H1 (cell line): ENCODE data around the gene TEX101. TPM values are rescaled to one million over a fixed set of nuclear protein-coding genes. Genes with fewer than 3 reads are reported as not detected.

Source experiments
- CTCF ChIA-PET: fragments of 300-600 bp; sonication (Branson Sonifier 250); formaldehyde crosslinking; loops from one replicate; lab custom pipeline; 2021; ENCODE audit not compliant: partially characterized antibody; lab: Charles Lee
- POLR2A ChIA-PET: fragments of 300-600 bp; sonication (Branson Sonifier 250); formaldehyde crosslinking; loops from one replicate; lab custom pipeline; 2021; ENCODE audit warnings: inconsistent platforms; ENCODE audit not compliant: partially characterized antibody; lab: Charles Lee
- DNase-seq, 2 experiments: peaks; one replicate each; pipeline versions ENCODE4 v3.0.0 to v3.0.0-alpha.2; 2010 to 2022; ENCODE audit warnings: low spot score in 2 of 2, low read depth in 1 of 2, mixed read lengths in 1 of 2
- FAIRE-seq: peaks from 2 replicates; lab custom pipeline; 2011; peaks lifted over from hg19 to GRCh38; lab: Jason Lieb, UNC
- H2AFZ ChIP-seq: 2 replicates; pipeline ENCODE4 v1.8.1; 2012; ENCODE audit warnings: low read length, inconsistent platforms
- H2AK5ac ChIP-seq: 2 replicates; pipeline ENCODE4 v1.6.1; 2013; ENCODE audit warnings: low read depth, low read length
- H2BK120ac ChIP-seq: replicated peaks from 2 replicates; pipeline ENCODE3; 2013; ENCODE audit warnings: low read depth, low read length, inconsistent platforms
- H2BK12ac ChIP-seq: 2 replicates; pipeline ENCODE4 v1.6.1; 2013; ENCODE audit warnings: low read depth, low read length
- H2BK15ac ChIP-seq: 2 replicates; pipeline ENCODE4 v1.6.1; 2013; ENCODE audit warnings: low read length
- H2BK20ac ChIP-seq: 2 replicates; pipeline ENCODE4 v1.6.1; 2013; ENCODE audit warnings: low read length
- H2BK5ac ChIP-seq: 2 replicates; pipeline ENCODE4 v1.6.1; 2013; ENCODE audit warnings: low read depth, low read length
- H3K14ac ChIP-seq: 2 replicates; pipeline ENCODE4 v1.6.1; 2013; ENCODE audit warnings: inconsistent platforms; ENCODE audit not compliant: insufficient read length
- H3K18ac ChIP-seq: 2 replicates; pipeline ENCODE4 v1.6.1; 2013; ENCODE audit warnings: low read length; ENCODE audit errors: extremely low read depth
- H3K23ac ChIP-seq: 2 replicates; pipeline ENCODE4 v1.6.1; 2013; ENCODE audit warnings: inconsistent platforms; ENCODE audit not compliant: insufficient read length
- H3K23me2 ChIP-seq: 2 replicates; pipeline ENCODE4 v1.6.1; 2013; ENCODE audit warnings: low read depth, low read length
- H3K27ac ChIP-seq: 2 replicates; pipeline ENCODE4 v1.6.1; 2011; ENCODE audit warnings: low read depth, low read length, inconsistent platforms
- H3K27me3 ChIP-seq, 4 experiments: replicated peaks in 1 of 4; 1 replicate in 1 of 4; 2 replicates in 3 of 4; pipeline versions ENCODE4 v1.6.1 to v1.8.1; 2011 to 2013; ENCODE audit warnings: low read length in 3 of 4, mild to moderate bottlenecking in 3 of 4, inconsistent platforms in 2 of 4, mixed read lengths in 2 of 4, moderate library complexity in 1 of 4; ENCODE audit not compliant: control insufficient read depth in 3 of 4, insufficient read depth in 3 of 4; ENCODE audit errors: extremely low read depth in 1 of 4
- H3K36me3 ChIP-seq, 4 experiments: 2 replicates each; pipeline versions ENCODE4 v1.6.1 to v1.8.1; 2011 to 2013; ENCODE audit warnings: mild to moderate bottlenecking in 4 of 4, low read length in 3 of 4, moderate library complexity in 2 of 4, control low read depth in 1 of 4, inconsistent platforms in 1 of 4; ENCODE audit not compliant: insufficient read depth in 4 of 4, control insufficient read depth in 2 of 4
- H3K4ac ChIP-seq: replicated peaks from 2 replicates; pipeline ENCODE3; 2013; ENCODE audit warnings: low read length, low read depth, mixed read lengths, inconsistent platforms; ENCODE audit not compliant: insufficient read length
- H3K4me1 ChIP-seq, 4 experiments: replicated peaks in 1 of 4; 1 replicate in 1 of 4; 2 replicates in 3 of 4; pipeline versions ENCODE4 v1.6.1 to v1.8.1; 2011 to 2013; ENCODE audit warnings: low read length in 3 of 4, inconsistent platforms in 2 of 4, mixed read lengths in 1 of 4; ENCODE audit not compliant: insufficient read depth in 4 of 4, control insufficient read depth in 3 of 4
- H3K4me2 ChIP-seq, 2 experiments: 2 replicates each; pipeline versions ENCODE4 v1.6.1 to v1.8.1; 2011 to 2013; ENCODE audit warnings: low read depth in 2 of 2, low read length in 2 of 2, control low read depth in 1 of 2, inconsistent platforms in 1 of 2, mild to moderate bottlenecking in 1 of 2; ENCODE audit not compliant: insufficient read depth in 1 of 2
- H3K4me3 ChIP-seq, 4 experiments: fragments of 200-600, 300-600 bp in 1 of 4; sonication (generic), shearing (Covaris generic), sonication (Bioruptor Twin) in 1 of 4; 2 replicates each; pipeline versions ENCODE4 v1.5.1 to v1.8.1; 2011 to 2016; ENCODE audit warnings: low read length in 4 of 4, low read depth in 3 of 4, control low read depth in 2 of 4, inconsistent platforms in 2 of 4, mild to moderate bottlenecking in 2 of 4, mixed read lengths in 1 of 4, moderate library complexity in 1 of 4; ENCODE audit not compliant: insufficient read depth in 2 of 4; ENCODE audit errors: extremely low read depth in 1 of 4
- H3K56ac ChIP-seq: replicated peaks from 2 replicates; pipeline ENCODE3; 2013; ENCODE audit warnings: low read depth, mild to moderate bottlenecking, mixed read lengths, low read length, inconsistent platforms; ENCODE audit not compliant: insufficient read length
- H3K79me1 ChIP-seq: 2 replicates; pipeline ENCODE4 v1.6.1; 2013; ENCODE audit warnings: low read depth, low read length, control low read depth
- H3K79me2 ChIP-seq, 2 experiments: 2 replicates each; pipeline versions ENCODE4 v1.6.1 to v1.8.1; 2012 to 2013; ENCODE audit warnings: low read length in 2 of 2, mild to moderate bottlenecking in 2 of 2, inconsistent platforms in 1 of 2; ENCODE audit not compliant: insufficient read depth in 2 of 2, control insufficient read depth in 1 of 2
- H3K9ac ChIP-seq, 4 experiments: replicated peaks in 1 of 4; 1 replicate in 1 of 4; 2 replicates in 3 of 4; pipeline versions ENCODE4 v1.6.1 to v1.8.1; 2011 to 2013; ENCODE audit warnings: low read depth in 3 of 4, low read length in 3 of 4, control low read depth in 2 of 4, mild to moderate bottlenecking in 2 of 4, moderate library complexity in 2 of 4, inconsistent platforms in 1 of 4; ENCODE audit errors: extremely low read depth in 1 of 4
- H3K9me3 ChIP-seq, 2 experiments: 2 replicates each; pipeline versions ENCODE4 v1.6.1 to v1.8.1; 2012 to 2013; ENCODE audit warnings: mild to moderate bottlenecking in 2 of 2, moderate library complexity in 2 of 2, control low read depth in 1 of 2, inconsistent platforms in 1 of 2, low read depth in 1 of 2, low read length in 1 of 2, mixed read lengths in 1 of 2; ENCODE audit not compliant: insufficient read depth in 2 of 2
- H4K20me1 ChIP-seq, 2 experiments: replicated peaks in 1 of 2; 2 replicates each; pipeline versions ENCODE3 to v1.8.1; 2011 to 2013; ENCODE audit warnings: inconsistent platforms in 2 of 2, low read length in 2 of 2, mild to moderate bottlenecking in 1 of 2; ENCODE audit not compliant: insufficient read depth in 2 of 2, control insufficient read depth in 1 of 2
- H4K5ac ChIP-seq: 2 replicates; pipeline ENCODE4 v1.6.1; 2013; ENCODE audit warnings: low read length, low read depth, mixed read lengths, inconsistent platforms; ENCODE audit not compliant: insufficient read length
- H4K8ac ChIP-seq: 2 replicates; pipeline ENCODE4 v1.8.0; 2013; ENCODE audit warnings: mild to moderate bottlenecking, moderate library complexity, low read length, inconsistent platforms; ENCODE audit not compliant: insufficient read depth; ENCODE audit errors: extremely low read depth
- H4K91ac ChIP-seq: replicated peaks from 2 replicates; pipeline ENCODE3; 2013; ENCODE audit warnings: low read length, mixed read lengths, inconsistent platforms; ENCODE audit not compliant: insufficient read length
- BACH1 ChIP-seq: IDR thresholded peaks from 2 replicates; pipeline ENCODE4 v1.6.1; 2012; ENCODE audit warnings: low read length, improper control_type of control experiment
- CBX5 ChIP-seq: fragments of 300-800, 300-1000 bp; sonication (generic); IDR thresholded peaks from 2 replicates; pipeline ENCODE4 v1.7.1; 2016; ENCODE audit warnings: antibody characterized with exemption, low read length, low read depth
- CEBPB ChIP-seq: IDR thresholded peaks from 2 replicates; pipeline ENCODE4 v1.6.1; 2012; ENCODE audit warnings: low read depth, low read length
- CTBP2 ChIP-seq: IDR thresholded peaks from 2 replicates; pipeline ENCODE4 v1.7.0; 2011; ENCODE audit warnings: borderline replicate concordance, mild to moderate bottlenecking, moderate library complexity, mixed read lengths, low read length; ENCODE audit not compliant: insufficient read depth, insufficient read length
- FOSL1 ChIP-seq: IDR thresholded peaks from 2 replicates; pipeline ENCODE4 v1.6.1; 2011; ENCODE audit warnings: mild to moderate bottlenecking, low read depth, low read length, moderate library complexity; ENCODE audit not compliant: insufficient read depth
- GABPA ChIP-seq: IDR thresholded peaks from 2 replicates; pipeline ENCODE4 v1.6.1; 2011; ENCODE audit warnings: mild to moderate bottlenecking, low read length, moderate library complexity, borderline replicate concordance; ENCODE audit not compliant: insufficient read depth
- JUND ChIP-seq: IDR thresholded peaks from 2 replicates; pipeline ENCODE4 v1.6.1; 2011; ENCODE audit warnings: mild to moderate bottlenecking, improper control_type of control experiment, low read length
- PHF8 ChIP-seq: fragments of 200-600 bp; sonication (generic); conservative IDR thresholded peaks from 2 replicates; pipeline ENCODE4 v1.7.1; 2012; ENCODE audit warnings: low read depth, mild to moderate bottlenecking, inconsistent platforms, low read length, moderate library complexity
- RBBP5 ChIP-seq: IDR thresholded peaks from 2 replicates; pipeline ENCODE4 v1.7.1; 2012; ENCODE audit warnings: low read depth, mild to moderate bottlenecking, inconsistent platforms, low read length, moderate library complexity, borderline replicate concordance
- SIRT6 ChIP-seq: IDR thresholded peaks from one replicate; pipeline ENCODE4 v1.7.1; 2012; ENCODE audit warnings: low read length, inconsistent platforms
- SP1 ChIP-seq: IDR thresholded peaks from 2 replicates; pipeline ENCODE4 v1.6.1; 2011; ENCODE audit warnings: low read depth, low read length
- SP2 ChIP-seq: IDR thresholded peaks from 2 replicates; pipeline ENCODE4 v1.6.1; 2012; ENCODE audit warnings: mild to moderate bottlenecking, low read length, inconsistent platforms
- WGBS, 2 experiments: shearing (Covaris generic) in 1 of 2; methylation state at CpG; one replicate each; pipeline versions ENCODE4 v1.1.6 to v1.1.7; 2013 to 2015; ENCODE audit warnings: low lambda C conversion rate in 2 of 2, mixed read lengths in 2 of 2, inconsistent platforms in 1 of 2, low coverage in 1 of 2, missing lambda C conversion rate in 1 of 2; ENCODE audit not compliant: insufficient replicate concordance in 2 of 2, insufficient coverage in 1 of 2, insufficient read length in 1 of 2; ENCODE audit errors: extremely low coverage in 1 of 2, missing lambda C conversion rate in 1 of 2; 5-methylcytosine and 5-hydroxymethylcytosine counted together
- polyA plus RNA-seq, 7 experiments: library from polyadenylated mRNA; depleted of rRNA in 3 of 7; stranded (reverse) in 5 of 7; unstranded in 2 of 7; fragments of >200 nt in 5 of 7; fragments of 200-250 nt in 2 of 7; gene quantifications; 1 replicate in 5 of 7; 2 replicates in 1 of 7; 4 replicates in 1 of 7; pipeline versions ENCODE4 v1.2.1 to v1.2.3, GENCODE V29; 2011 to 2013; ENCODE audit warnings: missing spikeins in 2 of 7, mixed read lengths in 2 of 7
- total RNA-seq: library from RNA; stranded (reverse); fragmentation: NEBNext Ultra II Directional; extraction: Animal tissue kit (Norgen Biotek cat#: 25700); gene quantifications from 2 replicates; pipeline ENCODE4 v1.2.1, GENCODE V29; 2021
- TF ChIP-seq, protein P1 (sequence below): IDR thresholded peaks from 2 replicates; pipeline ENCODE4 v1.6.1; 2012; ENCODE audit warnings: low read length, inconsistent platforms

TEX101 gene
- total and polyA plus RNA-seq, 2 of the 8 experiments (the other 6 are each of a cell fraction or from before 2014, with no cell fraction given) = 0.12 TPM; not detected in 1

DNA sequence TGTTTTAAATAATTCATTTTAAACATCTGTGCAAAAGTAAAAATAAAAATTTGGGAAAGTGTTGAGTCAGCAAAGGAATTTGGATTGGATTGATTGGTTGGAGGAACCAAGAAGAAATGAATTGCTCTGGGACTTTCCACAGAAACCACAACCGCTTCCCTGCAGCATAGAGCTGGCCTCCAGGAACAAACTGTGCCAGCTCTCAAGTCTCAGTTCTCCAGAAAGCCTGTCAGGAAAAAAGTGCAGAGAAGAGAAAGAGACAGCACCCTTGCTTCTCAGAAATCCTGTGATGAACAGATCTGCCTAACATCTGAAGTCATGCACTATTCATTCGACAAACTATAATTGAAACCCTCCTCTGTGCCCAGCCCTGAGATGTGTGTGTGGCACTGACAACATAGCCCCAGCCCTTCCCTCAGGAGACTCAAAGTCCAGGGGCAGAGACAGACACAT, 35.9 kb downstream of the TEX101 start:
- no peak overlapping the region for H2BK20ac ChIP-seq
- H2BK12ac ChIP-seq = no peak overlapping the region
- H3K18ac ChIP-seq = no peak overlapping the region
- H3K14ac ChIP-seq = no peak overlapping the region
- peaks cover 3 to 4% of the 10 kb centered on the region in 2 experiments; a peak in 1 of 4 replicates for H3K9me3 ChIP-seq
- H2AFZ ChIP-seq = no peak overlapping the region
- H3K4me3 ChIP-seq = no peak overlapping the region
- H3K4me2 ChIP-seq = no peak overlapping the region
- H3K27me3 ChIP-seq = no peaks in the 10 kb centered on the region
- no peaks in the 10 kb centered on the region for H3K79me1 ChIP-seq
- WGBS, 2 experiments = 77% methylated on average over 2 of the region's 2 CpGs; no CpG with 5 or more reads in 1 of the 2 experiments
- no peak overlapping the region for H3K56ac ChIP-seq
- POLR2A ChIA-PET = no interaction called here
- H4K5ac ChIP-seq = no peak overlapping the region
- no peaks in the 10 kb centered on the region for H3K36me3 ChIP-seq
- H4K20me1 ChIP-seq = no peaks in the 10 kb centered on the region
- no peaks in the 10 kb centered on the region for H3K23me2 ChIP-seq
- no peak overlapping the region for H2AK5ac ChIP-seq
- FAIRE-seq = no peak
- H4K91ac ChIP-seq = no peak overlapping the region
- CTCF ChIA-PET = interaction anchor here (0.7 to 6.5 kb wide), 4 partner anchors 32 to 176 kb away, joined by 3 to 192 read pairs (median 4); partner anchors contain the start of gene ETHE1
- no peak overlapping the region for H3K4ac ChIP-seq
- no peak overlapping the region for H2BK5ac ChIP-seq
- H2BK120ac ChIP-seq = no peak overlapping the region
- H3K27ac ChIP-seq = no peak overlapping the region
- H3K79me2 ChIP-seq = no peaks in the 10 kb centered on the region
- no peak overlapping the region for H2BK15ac ChIP-seq
- no peak for DNase-seq
- no peak overlapping the region for H4K8ac ChIP-seq
- no peaks in the 10 kb centered on the region for H3K4me1 ChIP-seq
- H3K9ac ChIP-seq = no peak overlapping the region
- no peak overlapping the region for H3K23ac ChIP-seq
- no peak for TF ChIP-seq CBX5
- no peak for TF ChIP-seq GABPA
- no peak for TF ChIP-seq BACH1
- no peak for TF ChIP-seq RBBP5
- no peak for TF ChIP-seq PHF8
- TF ChIP-seq SIRT6 = no peak
- TF ChIP-seq CEBPB = no peak
- no peak for TF ChIP-seq JUND
- TF ChIP-seq CTBP2 = no peak
- no peak for TF ChIP-seq SP2
- no peak for TF ChIP-seq SP1
- TF ChIP-seq FOSL1 = no peak
- TF ChIP-seq, protein P1, sequence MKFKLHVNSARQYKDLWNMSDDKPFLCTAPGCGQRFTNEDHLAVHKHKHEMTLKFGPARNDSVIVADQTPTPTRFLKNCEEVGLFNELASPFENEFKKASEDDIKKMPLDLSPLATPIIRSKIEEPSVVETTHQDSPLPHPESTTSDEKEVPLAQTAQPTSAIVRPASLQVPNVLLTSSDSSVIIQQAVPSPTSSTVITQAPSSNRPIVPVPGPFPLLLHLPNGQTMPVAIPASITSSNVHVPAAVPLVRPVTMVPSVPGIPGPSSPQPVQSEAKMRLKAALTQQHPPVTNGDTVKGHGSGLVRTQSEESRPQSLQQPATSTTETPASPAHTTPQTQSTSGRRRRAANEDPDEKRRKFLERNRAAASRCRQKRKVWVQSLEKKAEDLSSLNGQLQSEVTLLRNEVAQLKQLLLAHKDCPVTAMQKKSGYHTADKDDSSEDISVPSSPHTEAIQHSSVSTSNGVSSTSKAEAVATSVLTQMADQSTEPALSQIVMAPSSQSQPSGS = no peak
